Endothelial cell of hepatic sinusoid (primary cell): Measurements from ENCODE around the gene NUP35.

Experiments used
- in situ Hi-C: cut with HindIII; loops from 2 replicates; pipeline ENCODE4 v1.10.0; 2017; ENCODE audit warnings: low sequenced_read_pairs

Gene NUP35

GRCh38 chr2:183124222-183124956 is at the start of gene NUP35:
TSS of gene NUP35 (plus strand) at chr2:183124443. CDS start at chr2:183124458, 15 bp downstream.
- in situ Hi-C loops = no loop called here

- in situ Hi-C loops = no loop called here
Measured at GRCh38 chr2:183078163-183078463, 46.1 kb upstream of the NUP35 start.

- in situ Hi-C loops = no loop called here
Measured at GRCh38 chr2:183078464-183079138, 45.6 kb upstream of the NUP35 start, which contains the start of gene DUSP19. TSS of gene DUSP19 (plus strand) at chr2:183078747. CDS start at chr2:183078934, 187 bp downstream.

- in situ Hi-C loops = no loop called here
Measured at GRCh38 chr2:183079139-183079775, 45.0 kb upstream of the NUP35 start.

GRCh38 chr2:183081911-183082310 is 42.3 kb upstream of the NUP35 start:
- in situ Hi-C loops = no loop called here

GRCh38 chr2:183088061-183088460 is 36.2 kb upstream of the NUP35 start:
- in situ Hi-C loops = no loop called here

- in situ Hi-C loops = no loop called here
Measured at GRCh38 chr2:183089192-183089851, 34.9 kb upstream of the NUP35 start.

- in situ Hi-C loops = no loop called here
Measured at GRCh38 chr2:183091318-183091953, 32.8 kb upstream of the NUP35 start.

GRCh38 chr2:183091954-183092345 is 32.3 kb upstream of the NUP35 start:
- in situ Hi-C loops = no loop called here

GRCh38 chr2:183093857-183094657 is 30.2 kb upstream of the NUP35 start:
- in situ Hi-C loops = no loop called here

GRCh38 chr2:183105402-183106134 is 18.7 kb upstream of the NUP35 start:
- in situ Hi-C loops = no loop called here

GRCh38 chr2:183112577-183112976 is 11.7 kb upstream of the NUP35 start:
- in situ Hi-C loops = no loop called here

GRCh38 chr2:183113630-183114029 is 10.6 kb upstream of the NUP35 start:
- in situ Hi-C loops = no loop called here

- in situ Hi-C loops = no loop called here
Measured at GRCh38 chr2:183117226-183117625, 7.0 kb upstream of the NUP35 start.

GRCh38 chr2:183123117-183123958 is 905 bp upstream of the NUP35 start:
- in situ Hi-C loops = no loop called here

- in situ Hi-C loops = no loop called here
Measured at GRCh38 chr2:183123959-183124221, 353 bp upstream of the NUP35 start.

GRCh38 chr2:183124957-183125255 is 663 bp downstream of the NUP35 start:
- in situ Hi-C loops = no loop called here

GRCh38 chr2:183125659-183126341 is 1.6 kb downstream of the NUP35 start:
- in situ Hi-C loops = no loop called here

- in situ Hi-C loops = no loop called here
Measured at GRCh38 chr2:183126635-183127034, 2.4 kb downstream of the NUP35 start.
